Esophagus muscularis mucosa (tissue), 3 donors: Measurements from ENCODE around the gene MIF.

Experiments
- CTCF ChIP-seq, 3 experiments: fragments of 200-600 bp in 2 of 3; fragments of 450-650 bp in 1 of 3; sonication (generic) in 2 of 3; IDR thresholded peaks; one replicate each; pipeline ENCODE4 v1.5.1; 2017 to 2019; ENCODE audit warnings: antibody characterized with exemption in 3 of 3, mild to moderate bottlenecking in 2 of 3, moderate library complexity in 1 of 3
- POLR2A ChIP-seq: fragments of 450-650 bp; IDR thresholded peaks from one replicate; pipeline ENCODE4 v1.6.1; 2017; ENCODE audit warnings: antibody characterized with exemption, moderate library complexity, mild to moderate bottlenecking, low read depth

GRCh38 chr22:23894710-23895598, 771 bp downstream of the MIF start:
- TF ChIP-seq CTCF (IDR thresholded peaks at IDR 0.05) = peak in 1 of 3 experiments; percentile 35
- no peak for TF ChIP-seq POLR2A
